OCI-LY3 (cell line): ENCODE data around the gene NOL4L.

Experiments used
- CTCF ChIP-seq: fragments of 200-600, 300-600 bp; sonication (generic); IDR thresholded peaks from 2 replicates; pipeline ENCODE4 v1.5.1; 2014; ENCODE audit warnings: antibody characterized with exemption, low read length, low read depth
- EZH2phosphoT487 ChIP-seq: fragments of 200-600 bp; shearing (Covaris generic); IDR thresholded peaks from 2 replicates; pipeline ENCODE4 v1.6.1; 2018; ENCODE audit warnings: antibody characterized with exemption, mixed run types, low read depth

- no peak for TF ChIP-seq CTCF
- no peak for TF ChIP-seq EZH2phosphoT487
Measured at GRCh38 chr20:32479697-32480171, 105.4 kb downstream of the NOL4L start.
